ENCODE measurements around the gene STAMBP. TPM values are rescaled to one million over a fixed set of nuclear protein-coding genes. Genes with fewer than 3 reads are reported as not detected.
"Not testable (repeated sequence)": the region's sequence is repeated elsewhere in the genome, so short reads cannot be mapped to it uniquely, and the experiment has no call there.

Gene STAMBP
- total RNA-seq, 1 donor from 2014 or later: 41.0 TPM

GRCh38 chr2:73885406-73885805 is 56.6 kb downstream of the STAMBP start:
- no peak for DNase-seq (ENCODE audit: extremely low spot score, unreplicated experiment)
- Mint-ChIP-seq H3K9me3 (no peaks in the 10 kb centered on the region), H3K27me3 (peaks cover 7% of the 10 kb centered on the region), H3K27ac (no peak overlapping the region), H3K4me3 (no peak overlapping the region), H3K36me3 (no peaks in the 10 kb centered on the region), H3K4me1 (ENCODE audit: unreplicated experiment) (no peaks in the 10 kb centered on the region)
- no peak for TF ChIP-seq CTCF (conservative IDR thresholded peaks at IDR 0.05)

- peaks cover 10% of the 10 kb centered on the region for H3K27me3 Mint-ChIP-seq
- no peak overlapping the region for H3K27ac Mint-ChIP-seq
- no peaks in the 10 kb centered on the region for H3K36me3 Mint-ChIP-seq
- no peak overlapping the region for H3K4me3 Mint-ChIP-seq
- H3K9me3 Mint-ChIP-seq: no peaks in the 10 kb centered on the region
- H3K4me1 Mint-ChIP-seq (ENCODE audit: unreplicated experiment): no peaks in the 10 kb centered on the region
- no peak for DNase-seq (ENCODE audit: extremely low spot score, unreplicated experiment)
- TF ChIP-seq CTCF (conservative IDR thresholded peaks at IDR 0.05): no peak
These were observed 57.6 kb downstream of the STAMBP start for GRCh38 chr2:73886357-73886756.

- H3K27ac Mint-ChIP-seq; H3K36me3 Mint-ChIP-seq; H3K4me1 Mint-ChIP-seq (ENCODE audit: unreplicated experiment); H3K4me3 Mint-ChIP-seq; DNase-seq (ENCODE audit: extremely low spot score, unreplicated experiment); H3K9me3 Mint-ChIP-seq: not testable (repeated sequence)
- peaks cover 14% of the 10 kb centered on the region for H3K27me3 Mint-ChIP-seq
These were observed 59.0 kb downstream of the STAMBP start for GRCh38 chr2:73887596-73888353.

GRCh38 chr2:73888388-73888787 is 59.6 kb downstream of the STAMBP start:
- H3K27me3 Mint-ChIP-seq: peaks cover 11% of the 10 kb centered on the region
- no peaks in the 10 kb centered on the region for H3K36me3 Mint-ChIP-seq
- H3K4me1 Mint-ChIP-seq (ENCODE audit: unreplicated experiment): peaks cover 6% of the 10 kb centered on the region
- no peak for TF ChIP-seq CTCF (conservative IDR thresholded peaks at IDR 0.05)
- no peaks in the 10 kb centered on the region for H3K9me3 Mint-ChIP-seq
- no peak for DNase-seq (ENCODE audit: extremely low spot score, unreplicated experiment)
- no peak overlapping the region for H3K4me3 Mint-ChIP-seq
- H3K27ac Mint-ChIP-seq: no peak overlapping the region

GRCh38 chr2:73889206-73889605 is 60.4 kb downstream of the STAMBP start:
- Mint-ChIP-seq H3K4me1 (ENCODE audit: unreplicated experiment) (peaks cover 9% of the 10 kb centered on the region), H3K27me3 (peaks cover 9% of the 10 kb centered on the region), H3K4me3 (no peak overlapping the region), H3K9me3 (no peaks in the 10 kb centered on the region), H3K36me3 (no peaks in the 10 kb centered on the region), H3K27ac (no peak overlapping the region)
- no peak for DNase-seq (ENCODE audit: extremely low spot score, unreplicated experiment)
- no peak for TF ChIP-seq CTCF (conservative IDR thresholded peaks at IDR 0.05)

GRCh38 chr2:73890301-73891092 is 61.7 kb downstream of the STAMBP start:
- Mint-ChIP-seq H3K4me1 (ENCODE audit: unreplicated experiment) (peaks cover 9% of the 10 kb centered on the region), H3K27ac (no peak overlapping the region), H3K4me3 (no peak overlapping the region), H3K9me3 (no peaks in the 10 kb centered on the region), H3K27me3 (peaks cover 12% of the 10 kb centered on the region), H3K36me3 (no peaks in the 10 kb centered on the region)
- DNase-seq (ENCODE audit: extremely low spot score, unreplicated experiment): no peak
- no peak for TF ChIP-seq CTCF (conservative IDR thresholded peaks at IDR 0.05)

Data from type B pancreatic cell (in vitro differentiated cells).